Left lung (tissue), 10 donors: ENCODE data around the gene MCU. TPM values are rescaled to one million over a fixed set of nuclear protein-coding genes. Genes with fewer than 3 reads are reported as not detected.
A peak's percentile ranks its signal among the peaks of the same experiment; 100 is the strongest.

ENCODE experiments used
- ATAC-seq: fragments of 200-7000 bp; cut with Tn5 transposase; one replicate; pipeline ENCODE4 v1.9.1; 2020; ENCODE audit warnings: moderate library complexity
- DNase-seq, 4 donors: peaks; one replicate each; pipeline ENCODE4 v3.0.0-alpha.2; 2013 to 2020
- H3K27ac ChIP-seq, 2 donors: fragments of 200-600 bp; sonication (generic) in 1 of 2; one replicate each; pipeline versions ENCODE4 v1.5.0 to v1.8.0; 2020 to 2021
- H3K27me3 ChIP-seq, 2 donors: fragments of 200-600 bp; sonication (generic) in 1 of 2; one replicate each; pipeline versions ENCODE4 v1.5.0 to v1.8.0; 2020 to 2021
- H3K36me3 ChIP-seq, 2 donors: fragments of 200-600 bp; sonication (generic) in 1 of 2; one replicate each; pipeline versions ENCODE4 v1.5.0 to v1.8.0; 2020 to 2021
- H3K4me1 ChIP-seq, 2 donors: fragments of 200-600 bp; one replicate each; pipeline ENCODE4 v1.8.0; 2021
- H3K4me3 ChIP-seq, 2 donors: fragments of 200-600 bp; sonication (generic) in 1 of 2; one replicate each; pipeline versions ENCODE4 v1.5.0 to v1.8.0; 2020 to 2021; ENCODE audit warnings: mild to moderate bottlenecking in 1 of 2
- H3K9me3 ChIP-seq, 2 donors: fragments of 200-600 bp; sonication (generic) in 1 of 2; one replicate each; pipeline versions ENCODE4 v1.5.0 to v1.8.0; 2020 to 2021
- intact Hi-C, 2 donors: fragments of 100-400 bp; cut with DNase I; formaldehyde crosslinking; loops; one replicate each; pipeline versions ENCODE4 v1.11.2 to v1.14.2; 2022
- polyA plus RNA-seq, 6 donors: library from polyadenylated mRNA; unstranded; fragments of 120-200 nt; gene quantifications; one replicate each; pipeline ENCODE4 v1.2.1, GENCODE V29; 2013; ENCODE audit not compliant: insufficient read length in 6 of 6
- total RNA-seq, 2 donors: library from RNA; stranded (reverse); fragmentation: NEBNext Ultra II Directional; extraction: Animal tissue kit (Norgen Biotek cat#: 25700); gene quantifications; one replicate each; pipeline ENCODE4 v1.2.1, GENCODE V29; 2021
- TF ChIP-seq, protein P1 (sequence below), 2 donors: fragments of 200-600 bp; sonication (generic) in 1 of 2; IDR thresholded peaks; one replicate each; pipeline versions ENCODE4 v1.5.0 to v1.8.0; 2021; ENCODE audit warnings: antibody characterized with exemption in 2 of 2
- donor health status: DM: no; HTN: yes; CAD: no.
- donor health status: DM: no; HTN: no; CAD: no.

Gene MCU
- total and polyA plus RNA-seq, 8 donors, result 29.4 to 48.8 (median 38.6) TPM

DNA sequence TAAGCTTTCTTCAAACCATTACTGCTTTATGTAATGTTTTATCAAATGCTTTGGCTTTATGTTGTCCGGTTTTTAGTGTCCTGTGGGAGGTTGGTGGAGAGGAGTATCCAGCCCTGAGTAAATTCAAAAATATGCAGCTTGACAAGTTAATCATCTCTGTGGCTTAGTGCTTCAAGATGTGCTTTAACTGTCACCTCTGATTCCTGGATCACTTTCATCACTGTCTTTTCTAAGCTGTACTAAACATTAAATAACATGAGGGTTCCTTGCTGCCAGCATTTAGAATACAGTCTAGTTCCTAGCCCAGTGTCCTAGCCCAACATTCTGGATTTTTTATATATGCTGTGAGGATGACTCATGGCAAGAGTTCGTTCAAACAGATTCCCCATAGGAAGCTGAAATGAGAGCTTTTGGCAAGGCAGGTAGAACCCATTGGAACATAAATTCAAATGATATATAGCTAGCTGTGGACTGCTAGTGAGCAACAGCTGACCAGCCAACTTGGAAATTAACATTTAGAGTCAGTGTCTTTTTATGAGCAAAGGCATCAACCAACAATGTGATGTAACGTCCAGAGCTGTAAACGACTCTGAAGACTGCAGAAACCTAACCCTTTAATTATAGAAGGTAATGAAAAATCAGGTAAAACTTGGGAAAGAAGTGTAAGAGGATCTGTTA is 120.9 kb downstream of the MCU start:
- TF ChIP-seq, protein P1, sequence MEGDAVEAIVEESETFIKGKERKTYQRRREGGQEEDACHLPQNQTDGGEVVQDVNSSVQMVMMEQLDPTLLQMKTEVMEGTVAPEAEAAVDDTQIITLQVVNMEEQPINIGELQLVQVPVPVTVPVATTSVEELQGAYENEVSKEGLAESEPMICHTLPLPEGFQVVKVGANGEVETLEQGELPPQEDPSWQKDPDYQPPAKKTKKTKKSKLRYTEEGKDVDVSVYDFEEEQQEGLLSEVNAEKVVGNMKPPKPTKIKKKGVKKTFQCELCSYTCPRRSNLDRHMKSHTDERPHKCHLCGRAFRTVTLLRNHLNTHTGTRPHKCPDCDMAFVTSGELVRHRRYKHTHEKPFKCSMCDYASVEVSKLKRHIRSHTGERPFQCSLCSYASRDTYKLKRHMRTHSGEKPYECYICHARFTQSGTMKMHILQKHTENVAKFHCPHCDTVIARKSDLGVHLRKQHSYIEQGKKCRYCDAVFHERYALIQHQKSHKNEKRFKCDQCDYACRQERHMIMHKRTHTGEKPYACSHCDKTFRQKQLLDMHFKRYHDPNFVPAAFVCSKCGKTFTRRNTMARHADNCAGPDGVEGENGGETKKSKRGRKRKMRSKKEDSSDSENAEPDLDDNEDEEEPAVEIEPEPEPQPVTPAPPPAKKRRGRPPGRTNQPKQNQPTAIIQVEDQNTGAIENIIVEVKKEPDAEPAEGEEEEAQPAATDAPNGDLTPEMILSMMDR (IDR thresholded peaks at IDR 0.05), result no peak

DNA sequence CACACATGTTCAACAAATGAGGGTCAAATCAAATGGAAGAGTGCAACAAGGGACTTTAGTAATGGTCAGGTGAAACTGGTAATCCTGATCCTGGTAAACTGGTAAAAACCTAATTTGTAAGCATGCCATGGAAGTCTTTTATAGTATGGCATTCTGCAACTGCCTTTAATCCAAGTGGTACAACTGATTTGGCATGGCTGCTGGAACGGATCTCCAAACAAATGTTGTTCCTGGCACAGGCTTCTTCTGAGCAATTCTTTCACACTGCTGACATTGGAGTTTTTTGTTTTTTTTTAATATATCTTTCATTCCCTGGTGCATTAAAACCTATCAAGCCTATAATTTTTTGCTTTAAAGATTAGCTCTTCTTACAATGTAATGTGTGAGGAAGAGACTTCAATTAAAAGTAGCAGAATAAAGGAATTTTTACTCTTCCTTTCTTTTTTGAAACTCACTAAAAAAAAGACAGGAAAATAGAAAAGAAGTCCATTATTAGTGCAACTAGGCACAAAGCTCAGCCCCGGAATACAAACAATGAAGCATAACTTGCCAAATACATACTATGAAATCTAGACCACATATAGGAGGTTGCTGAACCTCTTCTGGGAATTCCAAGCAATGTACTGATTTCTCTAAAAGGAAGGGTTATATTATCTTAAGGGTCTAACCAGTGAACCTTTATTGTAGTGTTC is 122.3 kb downstream of the MCU start:
- no peaks in the 10 kb centered on the region for H3K9me3 ChIP-seq
- no peaks in the 10 kb centered on the region for H3K36me3 ChIP-seq
- H3K27me3 ChIP-seq, result no peaks in the 10 kb centered on the region
- H3K4me1 ChIP-seq, result peaks cover 0 to 27% of the 10 kb centered on the region in 2 donors
- H3K4me3 ChIP-seq, result no peak overlapping the region
- TF ChIP-seq, protein P1 (IDR thresholded peaks at IDR 0.05), result no peak
- H3K27ac ChIP-seq, result no peak overlapping the region
- intact Hi-C loops, result no loop called here
- ATAC-seq (no peak), DNase-seq (no peak)

More for the DNA sequence above, 120.9 kb downstream of the MCU start:
- peak; percentile 47 for ATAC-seq
- H3K9me3 ChIP-seq, result no peaks in the 10 kb centered on the region
- DNase-seq, result no peak
- no peak overlapping the region for H3K4me3 ChIP-seq
- no peaks in the 10 kb centered on the region for H3K36me3 ChIP-seq
- H3K27ac ChIP-seq, result peak overlapping the region in 1 of 2 donors; percentile 19
- intact Hi-C loops, result no loop called here
- H3K4me1 ChIP-seq, result peaks cover 0 to 17% of the 10 kb centered on the region in 2 donors
- no peaks in the 10 kb centered on the region for H3K27me3 ChIP-seq

GRCh38 chr10:72816565-72816964 is 124.6 kb downstream of the MCU start:
- DNase-seq (no peak), ATAC-seq (no peak)
- TF ChIP-seq, protein P1 (IDR thresholded peaks at IDR 0.05), result no peak
- peaks cover 0 to 4% of the 10 kb centered on the region in 2 donors for H3K36me3 ChIP-seq
- H3K27me3 ChIP-seq, result no peaks in the 10 kb centered on the region
- no peak overlapping the region for H3K4me3 ChIP-seq
- peaks cover 0 to 29% of the 10 kb centered on the region in 2 donors for H3K4me1 ChIP-seq
- no peaks in the 10 kb centered on the region for H3K9me3 ChIP-seq
- intact Hi-C loops, result no loop called here
- no peak overlapping the region for H3K27ac ChIP-seq

GRCh38 chr10:72818076-72818475 is 126.1 kb downstream of the MCU start:
- Histone ChIP-seq H3K36me3 (peaks cover 0 to 4% of the 10 kb centered on the region in 2 donors), H3K4me1 (peaks cover 0 to 21% of the 10 kb centered on the region in 2 donors), H3K4me3 (no peak overlapping the region), H3K27ac (no peak overlapping the region), H3K9me3 (no peaks in the 10 kb centered on the region), H3K27me3 (no peaks in the 10 kb centered on the region)
- intact Hi-C loops, result no loop called here
- DNase-seq (no peak), ATAC-seq (no peak)
- TF ChIP-seq, protein P1 (IDR thresholded peaks at IDR 0.05), result no peak

DNA sequence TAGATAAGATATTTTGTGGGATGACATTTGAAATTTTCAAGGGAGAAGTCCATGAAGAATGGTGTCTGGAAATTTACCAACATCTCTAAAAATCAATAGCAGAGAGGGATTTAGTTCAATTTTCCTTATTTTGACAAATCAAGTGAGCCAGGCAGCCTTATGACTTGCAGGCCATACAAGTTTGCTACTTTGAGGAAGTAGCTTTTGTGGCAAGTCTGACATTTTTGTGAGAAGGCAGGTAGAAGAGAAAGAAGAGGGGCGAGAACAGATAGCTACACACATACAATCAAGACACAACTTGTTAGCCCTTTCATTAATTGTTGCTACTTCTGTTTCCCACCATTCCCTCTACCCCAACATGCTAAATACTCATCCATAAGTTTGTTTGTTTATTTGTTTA is 127.1 kb downstream of the MCU start:
- H3K27me3 ChIP-seq, result no peaks in the 10 kb centered on the region
- intact Hi-C loops, result no loop called here
- H3K4me1 ChIP-seq, result peaks cover 0 to 16% of the 10 kb centered on the region in 2 donors
- no peak for DNase-seq
- TF ChIP-seq, protein P1 (IDR thresholded peaks at IDR 0.05), result no peak
- H3K27ac ChIP-seq, result no peak overlapping the region
- H3K36me3 ChIP-seq, result peaks cover 0 to 4% of the 10 kb centered on the region in 2 donors
- H3K4me3 ChIP-seq, result no peak overlapping the region
- ATAC-seq, result no peak
- H3K9me3 ChIP-seq, result no peaks in the 10 kb centered on the region
